ENCODE results near the gene ACSL1.
"Not testable (repeated sequence)": the region's sequence is repeated elsewhere in the genome, so short reads cannot be mapped to it uniquely, and the experiment has no call there.

ACSL1 gene

DNA sequence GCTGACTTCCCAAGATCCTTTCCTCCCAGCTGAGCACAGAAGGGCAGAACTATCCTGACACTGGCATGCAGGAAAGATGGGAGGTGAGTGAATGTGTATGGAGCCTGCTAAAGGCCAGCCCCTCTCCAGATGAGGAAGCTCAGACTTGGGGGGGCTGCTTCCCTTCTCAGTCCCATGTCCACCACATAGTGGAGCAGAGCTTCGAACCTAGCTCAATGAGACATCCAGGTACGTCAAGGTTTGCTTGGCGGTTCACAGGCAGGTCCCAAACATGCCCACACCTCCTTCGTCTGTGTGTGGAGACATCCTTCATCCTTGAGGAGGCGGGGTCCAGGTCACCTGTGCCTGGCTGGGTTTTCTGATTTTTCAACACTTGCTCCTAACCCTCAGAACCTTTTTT, 31.3 kb downstream of the ACSL1 start:
- Mint-ChIP-seq H3K27me3 (peaks cover 8% of the 10 kb centered on the region), H3K9me3 (no peaks in the 10 kb centered on the region), H3K4me1 (ENCODE audit: low read depth) (peaks cover 36% of the 10 kb centered on the region), H3K4me3 (no peak overlapping the region), H3K36me3 (ENCODE audit: low read depth) (peaks cover 29% of the 10 kb centered on the region), H3K27ac (no peak overlapping the region)

DNA sequence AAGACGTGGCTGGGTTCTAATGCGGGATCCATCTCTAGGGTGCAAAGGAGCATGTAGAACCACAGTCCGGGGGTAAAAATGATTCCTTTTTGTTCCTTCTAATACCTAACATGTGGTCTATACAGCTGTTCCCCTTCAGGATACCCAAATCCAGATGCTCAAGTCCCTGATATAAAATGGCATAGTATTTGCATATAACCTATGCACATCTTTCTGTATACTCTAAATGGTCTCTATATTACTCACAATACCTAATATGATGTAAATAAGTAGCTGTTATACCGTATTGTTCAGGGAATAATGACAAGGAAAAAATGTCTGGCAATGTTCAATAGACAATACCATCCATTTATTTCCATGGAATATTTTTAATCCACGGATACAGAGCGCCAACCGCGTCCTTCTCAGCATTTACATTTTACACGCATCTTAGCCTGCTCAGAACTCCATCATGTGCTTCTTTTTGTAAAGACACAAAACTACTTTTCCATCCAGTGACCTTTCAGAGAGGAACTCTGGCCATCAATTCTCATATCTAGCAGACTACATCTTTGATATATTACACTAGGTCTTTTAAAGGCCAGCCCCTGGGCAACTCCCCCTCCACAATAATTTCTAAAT, 31.9 kb downstream of the ACSL1 start:
- H3K36me3 Mint-ChIP-seq (ENCODE audit: low read depth) = peaks cover 25% of the 10 kb centered on the region
- H3K4me1 Mint-ChIP-seq (ENCODE audit: low read depth) = peaks cover 36% of the 10 kb centered on the region
- H3K27me3 Mint-ChIP-seq = peaks cover 8% of the 10 kb centered on the region
- H3K4me3 Mint-ChIP-seq = no peak overlapping the region
- H3K9me3 Mint-ChIP-seq = no peaks in the 10 kb centered on the region
- H3K27ac Mint-ChIP-seq = no peak overlapping the region

DNA sequence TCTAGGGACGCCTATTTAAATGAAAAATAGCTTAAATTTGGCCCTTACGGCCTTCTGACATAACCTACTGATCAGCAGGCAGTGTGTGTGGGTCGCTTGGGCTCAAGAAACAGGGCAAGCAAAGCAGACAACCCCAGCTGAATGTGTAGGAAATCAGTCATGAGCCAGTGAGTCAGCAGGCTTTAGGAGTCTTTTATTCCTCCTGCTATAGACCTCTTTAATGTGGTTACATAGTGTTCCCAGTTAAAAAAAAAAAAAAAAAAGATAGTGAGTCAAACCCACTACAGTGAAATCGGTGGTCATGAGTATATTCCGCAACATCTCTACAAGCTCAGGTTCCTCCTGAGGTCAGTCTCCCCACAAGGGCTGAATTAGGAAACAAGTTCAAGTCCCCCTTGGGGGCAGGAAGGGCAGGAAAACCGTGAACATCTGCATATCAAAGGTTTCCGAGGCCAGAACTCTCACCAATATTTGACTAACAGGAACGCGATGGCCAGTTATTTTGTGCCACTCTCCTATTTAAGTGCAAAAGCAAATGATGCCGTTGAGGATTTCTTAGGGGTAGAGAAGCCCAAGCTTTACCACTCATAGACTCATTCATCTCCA, 32.7 kb downstream of the ACSL1 start:
- peaks cover 22% of the 10 kb centered on the region for H3K36me3 Mint-ChIP-seq (ENCODE audit: low read depth)
- peak overlapping the region; percentile 17 for H3K4me3 Mint-ChIP-seq

DNA sequence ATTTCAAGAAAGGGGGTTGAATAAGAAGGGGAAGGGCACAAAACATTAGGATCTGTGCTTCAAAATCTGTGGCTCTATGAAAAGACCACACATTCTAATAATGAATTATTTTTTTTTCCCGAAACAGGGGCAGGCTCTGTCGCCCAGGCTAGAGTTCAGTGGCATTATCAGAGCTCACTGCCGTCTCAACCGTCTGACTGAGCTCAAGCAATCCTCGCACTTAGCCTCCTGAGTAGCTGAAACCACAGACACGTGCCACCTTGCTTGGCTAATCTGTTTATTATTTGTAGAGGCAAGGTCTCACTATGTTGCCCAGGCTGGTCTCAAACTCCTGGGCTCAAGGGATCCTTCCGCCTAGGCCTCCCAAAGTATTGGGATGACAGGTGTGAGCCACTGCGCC, 33.4 kb downstream of the ACSL1 start:
- no peak overlapping the region for H3K27ac Mint-ChIP-seq
- H3K36me3 Mint-ChIP-seq (ENCODE audit: low read depth) = peaks cover 17% of the 10 kb centered on the region
- H3K9me3 Mint-ChIP-seq = no peaks in the 10 kb centered on the region
- H3K27me3 Mint-ChIP-seq = peaks cover 8% of the 10 kb centered on the region
- H3K4me1 Mint-ChIP-seq (ENCODE audit: low read depth) = peaks cover 36% of the 10 kb centered on the region
- H3K4me3 Mint-ChIP-seq = no peak overlapping the region

More for the DNA sequence above, 32.7 kb downstream of the ACSL1 start:
- peaks cover 36% of the 10 kb centered on the region for H3K4me1 Mint-ChIP-seq (ENCODE audit: low read depth)
- peaks cover 8% of the 10 kb centered on the region for H3K27me3 Mint-ChIP-seq
- H3K9me3 Mint-ChIP-seq = no peaks in the 10 kb centered on the region
- H3K27ac Mint-ChIP-seq = peak overlapping the region; percentile 70

DNA sequence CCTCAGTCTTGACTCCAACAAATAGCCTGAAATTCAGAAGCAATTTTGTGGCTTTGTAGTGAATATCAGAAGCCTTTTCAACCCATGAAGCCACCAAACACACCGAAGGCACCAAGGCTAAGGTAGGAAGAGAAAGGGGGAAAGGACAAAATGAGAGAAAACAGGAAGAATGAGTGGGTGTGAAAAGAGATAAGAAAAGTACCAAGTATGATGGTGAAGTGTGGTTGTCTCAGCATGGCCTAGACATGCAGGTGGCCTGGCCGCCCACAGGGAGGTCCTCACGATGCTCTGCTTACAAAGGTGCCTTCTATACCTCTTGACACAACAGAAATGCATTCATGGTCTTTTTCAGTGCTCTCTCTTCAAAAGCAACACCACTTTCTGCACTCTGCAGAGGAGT, 34.9 kb downstream of the ACSL1 start:
- no peak overlapping the region for H3K4me3 Mint-ChIP-seq
- H3K4me1 Mint-ChIP-seq (ENCODE audit: low read depth) = peaks cover 37% of the 10 kb centered on the region
- H3K9me3 Mint-ChIP-seq = no peaks in the 10 kb centered on the region
- H3K27me3 Mint-ChIP-seq = peaks cover 8% of the 10 kb centered on the region
- H3K36me3 Mint-ChIP-seq (ENCODE audit: low read depth) = peaks cover 21% of the 10 kb centered on the region
- no peak overlapping the region for H3K27ac Mint-ChIP-seq

DNA sequence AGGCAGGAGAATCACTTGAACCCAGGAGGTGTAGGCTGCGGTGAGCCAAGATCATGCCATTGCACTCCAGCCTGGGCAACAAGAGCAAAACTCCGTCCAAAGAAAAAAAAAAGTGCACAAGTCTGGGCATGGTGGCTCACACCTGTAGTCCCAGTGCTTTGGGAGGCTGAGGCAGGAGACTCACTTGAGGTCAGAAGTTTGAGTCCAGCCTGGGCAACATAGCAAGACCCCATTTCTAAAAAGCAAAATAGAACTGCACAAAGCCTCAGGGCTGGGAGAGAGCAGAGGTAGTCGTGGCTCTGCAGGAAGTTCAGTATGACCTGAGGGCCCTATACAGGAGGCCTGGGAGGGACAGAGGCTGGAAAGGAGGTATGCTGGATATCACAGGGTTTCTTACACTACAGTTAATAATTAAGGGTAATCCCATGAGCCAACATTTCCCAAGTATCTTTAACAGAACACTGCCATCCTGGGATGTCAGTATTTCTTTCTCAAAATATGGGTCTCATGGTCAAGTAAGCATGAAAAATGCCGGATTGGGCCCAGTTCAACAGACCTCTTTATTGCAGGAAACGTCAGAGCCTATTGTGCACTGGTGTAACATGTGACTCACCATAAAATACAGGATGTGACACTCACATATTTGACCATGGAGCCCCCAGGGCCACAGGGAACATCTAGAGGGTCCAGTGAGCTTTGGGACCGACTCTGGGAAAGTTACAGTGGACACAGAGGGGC, 37.8 kb downstream of the ACSL1 start:
- Mint-ChIP-seq H3K36me3 (ENCODE audit: low read depth) (peaks cover 30% of the 10 kb centered on the region), H3K27me3 (no peaks in the 10 kb centered on the region), H3K9me3 (no peaks in the 10 kb centered on the region), H3K4me1 (ENCODE audit: low read depth) (peaks cover 24% of the 10 kb centered on the region), H3K4me3 (no peak overlapping the region), H3K27ac (no peak overlapping the region)

DNA sequence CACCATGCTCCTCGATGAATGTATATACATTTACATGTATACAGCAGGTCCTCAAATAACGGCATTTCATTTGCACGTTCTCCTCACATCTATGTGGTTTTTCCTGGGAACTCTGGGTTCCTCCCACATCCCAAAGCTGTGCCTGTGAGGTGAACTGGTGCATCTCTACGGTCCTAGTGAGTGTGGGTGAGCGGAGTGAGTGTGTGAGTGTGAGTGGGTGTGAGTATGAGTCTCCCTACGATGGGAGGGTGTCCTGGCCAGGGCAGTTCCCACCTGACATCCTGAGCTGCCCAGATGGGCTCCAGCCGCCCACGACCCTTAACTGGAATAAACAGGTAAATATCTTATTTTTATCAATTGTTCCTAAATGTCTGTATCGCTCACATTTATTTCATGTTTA, 40.0 kb downstream of the ACSL1 start:
- Mint-ChIP-seq H3K4me1 (ENCODE audit: low read depth) (peaks cover 16% of the 10 kb centered on the region), H3K27me3 (no peaks in the 10 kb centered on the region), H3K36me3 (ENCODE audit: low read depth) (peaks cover 38% of the 10 kb centered on the region), H3K9me3 (no peaks in the 10 kb centered on the region), H3K27ac (no peak overlapping the region), H3K4me3 (no peak overlapping the region)

DNA sequence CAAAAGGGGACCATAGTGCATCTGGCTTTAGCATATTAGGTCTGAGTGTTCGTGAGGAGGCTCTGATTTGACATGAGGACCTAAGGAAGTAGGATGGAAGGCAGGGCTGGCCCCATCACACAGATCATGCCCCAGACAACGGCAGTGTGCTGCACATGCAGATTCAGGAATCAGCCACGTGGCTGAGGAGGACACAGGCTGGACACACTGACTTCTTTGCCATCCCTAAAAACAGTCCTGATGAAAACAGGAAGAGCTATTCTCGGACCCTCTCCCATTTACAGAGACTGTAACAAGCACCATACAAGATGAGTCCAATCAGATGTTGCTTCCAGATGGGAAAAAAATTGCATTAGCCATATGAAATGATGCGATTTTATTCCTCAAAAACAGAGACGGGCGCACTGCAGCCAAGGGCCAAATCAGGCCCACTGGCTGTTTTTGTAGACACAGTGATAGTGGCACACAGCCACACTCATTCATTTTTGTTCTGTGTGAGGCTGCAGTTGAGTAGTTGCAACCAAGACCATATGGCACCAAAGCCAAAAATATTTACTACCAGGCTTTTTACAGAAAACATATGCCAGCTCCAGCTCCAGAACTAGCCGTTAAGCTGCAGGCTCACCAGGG, 41.0 kb downstream of the ACSL1 start:
- H3K4me3 Mint-ChIP-seq = no peak overlapping the region
- H3K9me3 Mint-ChIP-seq = no peaks in the 10 kb centered on the region
- peaks cover 43% of the 10 kb centered on the region for H3K36me3 Mint-ChIP-seq (ENCODE audit: low read depth)

DNA sequence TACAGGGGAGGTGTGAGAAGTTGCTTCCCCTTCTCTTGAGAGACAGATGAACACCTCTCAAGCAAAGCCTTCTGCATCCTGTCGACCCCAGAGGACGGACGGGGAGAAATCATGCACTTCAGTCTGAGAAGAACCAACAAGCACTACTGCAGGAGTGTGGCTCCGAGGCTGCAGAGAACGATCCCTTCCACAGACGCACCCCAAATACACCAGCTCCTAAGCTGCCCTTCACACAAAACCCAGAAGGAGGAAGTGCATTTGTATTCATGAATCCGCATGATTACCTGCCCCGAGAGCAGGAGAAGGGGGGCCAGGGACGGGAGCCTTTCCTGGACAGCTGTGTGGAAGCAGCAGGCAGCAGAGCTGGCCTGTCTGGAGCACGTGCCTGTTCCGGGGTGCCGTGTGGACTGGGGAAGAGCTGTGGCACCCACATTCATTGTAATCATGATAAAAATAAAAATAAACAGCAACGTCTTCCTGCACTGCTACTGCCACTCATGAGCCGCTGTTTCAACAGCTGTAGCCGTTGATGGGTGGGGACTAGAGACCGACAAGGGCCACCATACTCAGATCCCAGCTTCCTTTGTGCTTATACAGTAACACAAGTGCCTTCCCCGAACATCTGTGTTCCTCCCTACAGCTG, 42.9 kb downstream of the ACSL1 start:
- Mint-ChIP-seq H3K4me1 (ENCODE audit: low read depth) (peaks cover 16% of the 10 kb centered on the region), H3K9me3 (no peaks in the 10 kb centered on the region), H3K4me3 (peak overlapping the region; percentile 3), H3K27ac (no peak overlapping the region), H3K36me3 (ENCODE audit: low read depth) (peaks cover 51% of the 10 kb centered on the region), H3K27me3 (no peaks in the 10 kb centered on the region)

More for the DNA sequence above, 41.0 kb downstream of the ACSL1 start:
- H3K4me1 Mint-ChIP-seq (ENCODE audit: low read depth) = peaks cover 16% of the 10 kb centered on the region
- H3K27ac Mint-ChIP-seq = no peak overlapping the region
- H3K27me3 Mint-ChIP-seq = no peaks in the 10 kb centered on the region

DNA sequence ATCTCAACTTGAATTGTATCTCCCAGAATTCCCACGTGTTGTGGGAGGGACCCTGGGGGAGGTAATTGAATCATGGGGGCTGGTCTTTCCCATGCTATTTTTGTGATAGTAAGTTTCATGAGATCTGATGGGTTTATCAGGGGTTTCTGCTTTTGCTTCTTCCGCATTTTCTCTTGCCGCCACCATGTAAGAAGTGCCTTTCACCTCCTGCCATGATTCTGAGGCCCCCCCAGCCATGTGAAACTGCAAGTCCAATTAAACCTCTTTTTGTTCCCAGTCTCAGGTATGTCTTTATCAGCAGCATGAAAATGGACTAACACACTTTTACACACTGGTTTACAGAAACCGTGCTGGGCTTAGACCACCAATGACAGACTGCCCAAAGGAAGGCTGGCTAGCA, 46.6 kb downstream of the ACSL1 start:
- not testable (repeated sequence) for H3K4me3 Mint-ChIP-seq, H3K9me3 Mint-ChIP-seq, H3K27ac Mint-ChIP-seq, H3K27me3 Mint-ChIP-seq
- Mint-ChIP-seq H3K4me1 (ENCODE audit: low read depth) (peaks cover 12% of the 10 kb centered on the region), H3K36me3 (ENCODE audit: low read depth) (peaks cover 44% of the 10 kb centered on the region)

DNA sequence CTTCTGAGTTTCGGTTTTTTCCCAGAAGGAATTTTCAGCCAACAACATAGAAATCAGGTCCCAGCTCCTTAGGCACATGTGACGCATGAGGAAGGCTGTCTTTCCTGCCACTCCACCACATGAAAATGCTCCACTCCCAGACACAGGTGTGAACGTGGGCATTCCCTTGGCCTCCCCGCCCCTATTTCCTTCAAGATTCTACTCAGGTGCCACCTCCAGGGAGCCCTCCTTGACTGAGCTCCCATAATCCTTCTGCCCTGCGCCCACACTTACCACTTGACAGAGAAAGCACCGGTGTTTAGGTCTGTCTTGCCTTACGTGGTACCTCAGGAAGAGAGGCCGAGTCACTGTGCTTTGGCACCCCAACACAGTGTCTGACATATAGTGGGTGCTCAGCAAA, 47.4 kb downstream of the ACSL1 start:
- Mint-ChIP-seq H3K4me3 (no peak overlapping the region), H3K27ac (no peak overlapping the region), H3K27me3 (no peaks in the 10 kb centered on the region), H3K36me3 (ENCODE audit: low read depth) (peaks cover 36% of the 10 kb centered on the region), H3K4me1 (ENCODE audit: low read depth) (peaks cover 12% of the 10 kb centered on the region), H3K9me3 (no peaks in the 10 kb centered on the region)

DNA sequence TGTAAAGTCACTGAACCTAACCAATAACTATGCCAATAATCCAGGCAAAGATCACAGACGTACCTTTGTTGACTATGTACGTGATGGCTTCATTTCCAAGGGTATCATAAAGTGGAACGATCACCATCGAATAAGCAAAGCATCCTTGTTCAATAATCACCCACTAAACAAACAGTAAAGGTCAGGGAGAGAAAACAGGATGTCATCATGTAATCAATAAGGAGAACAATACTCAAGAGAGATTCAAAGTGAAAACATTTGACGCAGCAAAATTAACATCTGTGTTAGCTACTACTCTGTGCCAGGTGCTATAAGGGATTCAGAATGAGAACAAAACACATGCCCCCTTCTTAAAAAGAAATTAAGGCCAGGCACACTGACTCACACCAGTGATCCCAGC, 48.9 kb downstream of the ACSL1 start:
- H3K27ac Mint-ChIP-seq = no peak overlapping the region
- no peaks in the 10 kb centered on the region for H3K27me3 Mint-ChIP-seq
- H3K36me3 Mint-ChIP-seq (ENCODE audit: low read depth) = peaks cover 32% of the 10 kb centered on the region
- H3K4me3 Mint-ChIP-seq = no peak overlapping the region
- H3K4me1 Mint-ChIP-seq (ENCODE audit: low read depth) = no peaks in the 10 kb centered on the region
- no peaks in the 10 kb centered on the region for H3K9me3 Mint-ChIP-seq

DNA sequence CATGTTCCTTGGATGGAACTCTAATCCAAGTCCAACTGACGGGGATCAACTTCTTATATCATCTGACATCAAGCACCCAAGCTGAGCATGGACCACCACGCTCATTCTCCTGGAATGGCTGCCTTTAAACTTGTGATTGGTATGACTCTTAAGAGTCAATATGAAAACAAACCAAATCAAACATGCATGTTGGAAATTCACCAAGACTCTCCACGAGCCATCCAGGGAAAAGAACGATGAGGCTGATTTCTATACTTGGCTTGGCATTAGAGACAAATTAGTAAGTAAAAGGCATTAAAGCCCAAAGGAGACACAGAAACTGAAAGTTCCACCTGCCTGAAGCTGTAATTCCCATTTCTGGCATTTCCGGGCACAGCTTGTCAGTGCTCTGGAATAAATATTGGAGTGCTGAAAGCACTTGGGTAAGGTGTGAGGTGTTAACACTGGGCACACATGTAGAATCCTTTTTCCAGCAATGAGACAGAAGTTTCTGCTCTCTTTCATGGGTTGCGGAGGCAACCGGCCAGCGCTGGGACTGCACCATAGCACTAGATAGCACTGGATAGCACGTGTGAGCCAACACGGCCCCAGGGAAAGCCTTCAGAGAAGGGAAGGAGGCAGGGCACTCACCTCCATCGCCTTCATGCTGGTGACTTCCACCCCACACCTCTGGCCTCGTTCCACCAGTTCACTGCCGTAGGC, 49.8 kb downstream of the ACSL1 start:
- Mint-ChIP-seq H3K4me3 (no peak overlapping the region), H3K36me3 (ENCODE audit: low read depth) (peaks cover 32% of the 10 kb centered on the region), H3K9me3 (no peaks in the 10 kb centered on the region), H3K27me3 (no peaks in the 10 kb centered on the region), H3K4me1 (ENCODE audit: low read depth) (no peaks in the 10 kb centered on the region), H3K27ac (no peak overlapping the region)

DNA sequence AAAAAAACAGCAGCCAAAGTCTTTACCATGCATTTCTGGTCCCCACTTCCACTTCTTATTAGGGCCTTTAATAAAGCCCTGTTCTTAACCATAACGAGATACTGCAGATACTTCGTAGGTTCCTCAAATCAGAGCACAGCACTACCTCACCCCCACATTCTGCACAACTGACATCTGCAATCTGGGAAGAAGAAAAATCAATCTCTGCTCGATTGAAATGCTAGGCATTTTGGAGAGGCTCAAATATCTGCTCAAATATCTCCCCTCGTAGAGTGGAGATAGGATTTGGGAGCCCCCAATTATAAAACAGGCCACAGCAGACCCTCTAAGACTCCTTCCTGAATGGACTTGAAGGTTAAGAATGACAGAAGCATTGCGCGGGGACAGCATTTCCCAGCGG, 51.6 kb downstream of the ACSL1 start:
- H3K9me3 Mint-ChIP-seq = no peaks in the 10 kb centered on the region
- no peak overlapping the region for H3K4me3 Mint-ChIP-seq
- no peaks in the 10 kb centered on the region for H3K27me3 Mint-ChIP-seq
- H3K27ac Mint-ChIP-seq = no peak overlapping the region
- H3K36me3 Mint-ChIP-seq (ENCODE audit: low read depth) = peaks cover 31% of the 10 kb centered on the region
- H3K4me1 Mint-ChIP-seq (ENCODE audit: low read depth) = no peaks in the 10 kb centered on the region
